ENCODE data around the gene MTCL3.
A peak's percentile ranks its signal among the peaks of the same experiment; 100 is the strongest.

The MTCL3 gene

DNA sequence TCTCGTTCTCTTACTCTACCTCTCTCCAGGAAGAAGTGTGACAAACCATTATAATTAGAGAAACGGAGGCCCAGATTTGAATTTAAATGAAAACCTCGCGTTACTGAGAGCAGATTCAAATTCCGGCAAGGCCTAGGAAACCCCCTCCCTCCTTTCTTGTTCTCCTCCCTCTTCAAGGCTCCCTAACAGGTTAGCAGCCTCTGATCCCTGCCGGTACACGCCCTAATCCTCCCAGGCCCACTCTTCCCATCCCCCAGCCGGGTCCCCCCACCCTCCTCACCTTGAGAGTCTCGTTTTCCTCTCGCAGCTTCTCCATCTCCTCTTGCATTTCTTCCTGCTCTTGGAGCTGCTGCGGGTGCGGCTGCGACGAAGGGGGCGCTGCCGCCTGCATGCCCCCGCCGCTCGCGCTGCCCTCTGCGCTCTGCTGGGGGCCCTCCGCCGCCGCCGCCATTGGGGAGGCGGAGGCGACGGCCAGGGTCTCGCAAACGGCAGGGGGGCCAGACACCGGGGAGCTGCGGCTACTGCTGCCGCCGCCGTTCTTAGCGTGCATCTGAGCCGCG is 3.8 kb downstream of the MTCL3 start:
- no peak for DNase-seq (ENCODE audit: low spot score)

DNA sequence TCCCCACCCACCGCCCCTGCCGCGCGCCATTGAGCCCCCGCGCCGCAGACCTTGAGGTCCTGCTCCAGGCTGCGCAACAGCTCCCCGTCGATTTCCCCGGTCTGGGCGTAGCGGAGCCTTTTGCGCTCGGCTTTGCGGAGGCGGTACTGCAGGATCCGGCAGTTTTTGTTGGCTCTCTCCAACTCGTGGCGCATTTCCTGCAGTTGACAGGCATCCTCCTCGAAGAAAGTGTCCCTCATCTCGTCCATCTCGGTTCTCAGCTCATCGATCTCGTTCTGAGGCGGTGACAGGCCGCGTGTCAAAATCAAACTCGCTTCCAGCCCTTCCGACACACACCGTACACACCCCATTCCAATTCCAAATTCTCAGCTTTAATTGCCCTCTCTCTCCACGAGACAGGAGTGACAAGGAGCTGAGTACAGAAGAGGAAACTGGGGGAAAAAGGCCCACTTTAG is 4.3 kb downstream of the MTCL3 start:
- no peak for DNase-seq (ENCODE audit: low spot score)

DNA sequence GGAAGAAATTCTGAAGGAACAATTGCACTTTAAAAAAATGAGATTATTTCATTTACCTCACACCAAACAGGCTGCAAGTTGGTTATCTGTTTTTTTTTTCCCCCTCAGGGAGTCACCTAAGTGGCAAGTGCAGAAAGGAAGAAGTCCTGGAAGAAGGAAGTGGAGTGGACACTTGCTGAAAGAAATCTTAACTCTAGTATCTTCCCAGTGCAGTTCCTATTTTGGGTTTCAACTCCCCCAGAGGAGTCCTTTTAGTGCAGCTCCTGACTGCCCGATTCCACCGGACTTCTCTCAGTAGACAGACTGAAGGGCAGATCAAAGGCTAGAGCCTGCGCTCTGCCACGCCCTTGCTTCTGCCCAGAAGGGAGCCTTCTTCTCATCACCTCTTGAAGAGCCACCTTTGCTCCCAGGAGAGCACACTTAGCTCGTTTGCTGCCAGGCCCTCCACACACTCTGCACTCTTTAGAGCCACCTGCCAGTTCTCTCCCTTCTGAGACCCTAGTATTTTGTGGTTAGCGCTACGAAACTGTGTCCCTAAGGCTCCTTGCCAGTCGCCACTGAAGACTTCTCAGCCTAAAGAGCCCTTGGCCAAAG is 4.9 kb downstream of the MTCL3 start:
- no peak for DNase-seq (ENCODE audit: low spot score)

DNA sequence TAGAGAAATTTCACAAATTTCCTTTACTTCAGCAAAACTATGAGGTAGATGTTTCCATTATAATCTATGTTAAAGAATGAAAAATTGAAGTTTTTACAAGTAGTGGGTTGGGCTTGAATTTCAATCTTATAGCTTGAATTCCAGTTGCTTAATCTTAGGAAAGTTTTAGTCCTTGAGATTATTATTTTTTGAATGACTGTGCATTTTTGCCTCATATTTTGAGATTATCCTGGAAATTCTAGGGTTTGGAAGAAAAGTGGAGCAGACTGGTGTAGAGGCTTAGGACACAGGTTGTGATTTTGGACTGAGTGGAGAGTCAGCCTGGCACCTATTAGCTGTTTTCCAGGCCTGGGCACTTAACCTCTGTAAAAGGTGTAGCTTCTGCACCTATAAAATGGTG is 5.7 kb downstream of the MTCL3 start:
- DNase-seq (ENCODE audit: low spot score): no peak

DNA sequence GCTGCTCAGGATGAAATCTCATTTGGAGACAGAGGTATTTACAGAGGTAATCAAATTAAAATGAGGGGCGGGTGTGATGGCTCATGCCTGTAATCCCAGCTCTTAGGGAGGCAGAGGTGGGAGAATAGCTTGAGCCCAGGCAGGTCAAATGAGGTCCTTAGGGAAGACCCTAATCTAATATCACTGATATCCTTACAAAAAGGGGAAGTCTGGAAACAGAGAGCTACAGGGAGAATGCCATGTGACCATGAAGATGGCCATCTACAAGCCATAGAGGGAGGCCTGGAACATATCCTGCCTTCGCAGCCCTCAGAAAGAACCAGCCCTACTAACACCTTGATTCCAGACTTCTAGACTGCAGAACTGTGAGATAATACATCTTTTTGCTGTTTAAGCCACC is 8.3 kb downstream of the MTCL3 start:
- DNase-seq (ENCODE audit: low spot score): no peak

DNA sequence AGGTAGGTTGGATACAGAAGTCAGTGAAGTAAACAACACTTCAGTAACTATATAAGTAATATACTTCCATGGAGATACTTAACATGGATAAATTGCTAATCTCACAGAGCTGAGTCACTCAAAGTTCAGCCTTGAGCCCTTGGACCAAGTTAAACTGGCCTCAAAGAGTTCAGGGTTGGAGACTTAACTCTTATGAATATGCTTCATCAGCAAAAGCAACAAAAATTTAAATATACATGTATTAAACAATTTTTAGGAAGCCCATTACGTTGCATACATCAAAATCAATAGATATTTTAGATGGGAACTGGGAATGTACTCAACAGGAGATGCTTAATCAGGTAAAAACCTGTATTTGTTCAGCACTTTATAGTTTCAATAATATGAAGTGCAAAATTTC is 12.2 kb downstream of the MTCL3 start:
- no peak for DNase-seq (ENCODE audit: low spot score)

DNA sequence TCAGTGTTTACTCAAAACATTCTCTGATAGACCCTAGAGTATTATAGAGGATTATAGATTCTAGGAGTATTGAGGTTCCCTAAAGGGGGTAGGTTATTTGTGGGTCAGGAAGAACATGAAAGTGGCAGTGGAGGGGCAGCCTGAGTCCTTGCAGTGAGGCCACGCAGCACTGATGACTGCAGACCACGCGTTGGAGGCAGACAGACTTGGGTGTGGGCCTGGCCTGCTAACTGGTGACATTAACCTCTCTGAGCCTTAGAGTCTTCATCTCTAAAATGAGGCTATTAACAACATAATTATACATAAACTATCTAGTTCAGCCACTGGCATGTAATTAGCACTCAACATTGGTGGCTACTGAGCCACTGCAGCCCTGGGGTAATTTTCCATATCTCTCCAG is 16.1 kb downstream of the MTCL3 start:
- DNase-seq (ENCODE audit: low spot score): no peak

DNA sequence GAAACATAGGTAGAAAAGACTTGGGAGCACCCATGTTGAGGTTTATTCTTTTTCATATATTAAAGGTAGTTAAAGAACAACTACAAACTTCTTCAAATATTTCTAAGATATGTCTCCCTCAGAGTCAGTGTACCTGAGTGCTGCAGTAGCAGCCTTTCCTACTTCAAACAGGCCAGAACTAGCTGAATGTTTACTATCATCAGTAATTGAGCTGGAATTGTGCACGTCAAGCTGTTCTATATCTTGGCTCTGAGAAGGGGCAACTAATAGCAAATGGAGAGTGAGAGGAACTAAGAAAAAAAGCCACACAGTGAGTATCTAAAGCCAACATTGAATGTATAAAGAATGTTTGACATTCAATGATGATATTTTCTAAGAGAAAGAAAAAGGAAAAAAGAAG is 21.7 kb downstream of the MTCL3 start:
- no peak for DNase-seq (ENCODE audit: low spot score)

DNA sequence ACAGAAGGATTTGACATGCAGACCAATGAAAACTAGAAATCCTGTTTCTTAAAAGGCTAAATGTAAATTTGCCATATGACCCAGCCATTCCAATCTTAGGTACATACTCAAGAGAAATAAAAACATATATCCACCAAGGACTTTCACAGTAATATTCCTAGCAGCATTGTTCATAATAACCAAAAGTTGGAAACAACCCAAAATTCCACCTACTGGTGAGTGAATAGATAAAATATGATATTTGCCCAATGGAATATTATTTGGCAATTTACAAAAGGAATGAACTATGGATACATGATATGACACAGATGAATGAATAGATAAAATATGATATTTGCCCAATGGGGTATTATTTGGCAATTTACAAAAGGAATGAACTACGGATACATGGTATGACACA is 22.7 kb downstream of the MTCL3 start:
- DNase-seq (ENCODE audit: low spot score): no peak

DNA sequence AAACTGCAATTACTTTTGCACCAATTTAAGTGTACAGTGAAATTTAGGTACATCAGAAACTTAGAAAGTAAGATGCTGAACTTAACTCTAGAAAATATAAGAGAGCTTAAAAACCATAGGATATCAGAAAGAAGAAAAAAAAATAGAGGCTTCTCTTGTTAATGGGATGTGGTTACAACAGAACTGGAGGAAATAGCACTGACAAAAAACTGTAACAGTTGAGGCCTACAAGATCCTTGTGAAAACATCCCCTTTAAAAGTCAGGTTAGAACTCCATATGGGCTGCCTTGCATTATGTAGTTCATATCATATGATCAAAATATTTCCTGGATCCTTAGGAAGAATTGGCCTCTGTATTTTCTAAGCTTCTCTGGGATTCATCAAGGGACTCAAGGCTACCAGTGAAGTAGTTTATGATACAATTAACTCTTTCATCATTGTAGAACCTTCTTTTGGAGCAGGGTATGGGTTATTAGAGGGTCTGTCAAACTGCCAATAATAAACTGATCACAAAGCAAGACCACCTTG is 24.8 kb downstream of the MTCL3 start:
- no peak for DNase-seq (ENCODE audit: low spot score)

DNA sequence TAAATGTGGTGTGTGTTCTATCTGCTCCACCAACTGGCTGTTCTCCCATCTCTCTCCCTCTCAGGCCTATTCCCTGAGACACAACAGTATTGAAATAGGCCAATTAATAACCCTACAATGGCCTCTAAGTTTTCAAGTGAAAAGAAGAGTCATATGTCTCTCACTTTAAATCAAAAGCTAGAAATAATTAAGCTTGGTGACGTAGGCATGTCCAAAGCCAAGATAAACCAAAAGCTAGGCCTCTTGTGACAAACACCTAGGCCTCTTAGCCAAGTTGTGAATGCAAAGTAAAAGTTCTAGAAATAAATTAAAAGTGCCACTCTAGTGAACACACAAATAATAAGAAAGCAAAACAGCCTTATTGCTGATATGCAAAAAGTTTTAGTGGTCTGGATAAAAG is 29.9 kb downstream of the MTCL3 start:
- no peak for DNase-seq (ENCODE audit: low spot score)

DNA sequence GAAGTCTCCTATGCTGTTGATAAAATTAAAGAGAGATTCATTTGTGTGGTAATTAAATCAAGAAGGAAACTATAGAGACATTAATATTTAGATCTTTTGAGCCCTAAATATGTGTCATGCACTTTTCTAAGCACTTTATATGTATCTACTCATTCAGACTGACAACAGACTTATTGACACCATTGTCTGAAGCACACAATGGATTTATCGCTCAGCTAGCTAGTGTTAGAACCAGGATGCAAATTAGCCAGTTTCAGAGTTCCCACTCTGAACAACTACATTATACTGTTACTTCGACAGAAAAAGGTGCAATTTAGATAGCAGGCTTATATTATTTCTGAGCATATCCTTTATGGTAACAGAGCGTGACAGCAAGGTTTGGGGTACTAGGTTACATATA is 32.2 kb downstream of the MTCL3 start:
- DNase-seq (ENCODE audit: low spot score): no peak

DNA sequence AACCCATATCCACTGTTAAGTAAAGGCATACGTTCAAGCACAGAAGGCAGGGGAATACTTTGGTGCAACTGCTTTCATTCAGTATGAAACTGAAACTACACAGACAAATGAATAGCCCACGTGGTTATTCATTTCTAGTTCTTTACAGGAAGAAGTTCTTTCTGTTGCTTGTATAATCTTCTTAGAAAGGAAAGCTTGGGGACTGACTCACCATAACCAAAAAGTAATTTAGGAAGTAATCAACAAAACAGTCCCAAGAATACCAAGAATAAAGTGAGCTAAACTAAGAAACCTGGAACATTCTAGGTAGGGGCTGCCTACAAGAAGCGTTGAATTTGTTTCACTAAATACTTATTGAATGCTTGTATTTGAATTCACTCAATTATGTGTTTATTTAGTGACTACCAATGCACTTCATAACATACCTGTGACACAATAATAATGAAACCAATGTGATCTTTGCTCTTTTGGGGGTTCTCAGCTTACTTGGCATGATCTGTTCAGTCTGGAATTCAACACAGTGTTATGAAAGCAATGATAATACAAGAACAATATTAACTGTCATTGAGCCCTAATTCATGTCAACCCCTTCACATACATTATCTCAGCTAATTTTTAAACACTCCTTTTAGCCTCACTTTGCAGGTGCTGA is 34.8 kb downstream of the MTCL3 start:
- DNase-seq (ENCODE audit: low spot score): peak; percentile 22

DNA sequence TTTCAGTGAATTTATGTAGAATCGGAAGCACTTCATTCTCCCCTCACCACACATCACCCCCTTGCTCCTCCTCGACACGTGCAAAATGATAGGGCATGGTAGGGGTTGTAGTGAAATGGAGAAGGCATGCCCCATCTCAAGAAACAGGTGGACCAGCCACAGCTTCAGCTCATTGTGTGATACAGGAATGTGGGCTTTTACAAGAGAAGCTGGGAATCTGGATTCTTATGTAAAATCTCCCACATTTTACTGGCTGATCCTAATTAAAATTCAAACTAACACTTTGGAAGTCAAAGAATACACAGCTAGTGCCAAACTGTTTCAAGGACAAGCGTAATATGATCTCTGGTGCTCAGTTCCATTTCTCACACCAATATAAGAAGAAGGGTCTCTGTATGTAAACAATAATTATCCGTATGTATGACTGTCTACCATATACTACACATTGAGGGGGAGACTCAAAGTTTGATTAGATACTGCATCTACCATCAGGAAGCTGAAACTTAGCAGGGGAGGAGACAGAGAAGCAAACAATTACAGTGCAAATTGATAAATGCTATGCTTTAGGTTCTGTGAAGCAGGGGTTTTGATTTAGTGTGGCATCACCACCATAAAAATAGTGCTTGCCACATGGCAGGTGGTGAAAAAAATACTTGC is 35.6 kb downstream of the MTCL3 start:
- DNase-seq (ENCODE audit: low spot score): no peak

DNA sequence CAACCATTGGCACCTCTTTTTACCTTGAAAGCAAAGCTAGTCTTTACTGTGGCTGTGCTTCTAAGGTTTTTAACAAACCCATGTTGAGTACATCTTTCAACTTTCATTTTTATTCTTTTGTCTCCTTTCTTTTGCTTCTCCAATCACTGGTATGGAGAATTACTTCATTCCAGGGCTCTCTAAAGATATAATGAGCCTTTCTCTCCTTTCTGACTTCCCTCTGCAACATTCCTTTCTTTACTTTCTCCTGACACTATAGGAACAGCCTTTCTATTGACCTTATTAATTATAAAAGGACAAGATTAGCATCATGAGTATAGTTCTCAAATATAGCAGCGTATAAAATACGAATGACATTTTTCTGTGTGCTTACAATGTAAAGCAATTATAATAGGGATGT is 36.8 kb downstream of the MTCL3 start:
- DNase-seq (ENCODE audit: low spot score): no peak

DNA sequence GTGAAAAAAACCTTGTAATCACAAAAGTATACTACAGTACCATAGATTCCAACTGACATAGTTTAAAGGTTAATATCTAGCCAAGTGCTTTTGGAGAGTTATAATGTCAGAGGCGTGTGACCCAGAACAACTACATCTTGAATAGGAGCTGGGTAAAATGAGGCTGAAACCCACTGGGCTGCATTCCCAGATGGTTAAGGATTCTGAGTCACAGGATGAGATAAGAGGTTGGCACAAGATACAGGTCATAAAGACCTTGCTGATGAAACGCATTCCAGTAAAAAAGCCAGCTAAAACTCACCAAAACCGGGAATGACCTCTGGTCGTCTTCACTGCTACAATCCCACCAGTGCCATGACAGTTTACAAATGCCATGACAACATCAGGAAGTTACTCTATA is 37.5 kb downstream of the MTCL3 start:
- no peak for DNase-seq (ENCODE audit: low spot score)

DNA sequence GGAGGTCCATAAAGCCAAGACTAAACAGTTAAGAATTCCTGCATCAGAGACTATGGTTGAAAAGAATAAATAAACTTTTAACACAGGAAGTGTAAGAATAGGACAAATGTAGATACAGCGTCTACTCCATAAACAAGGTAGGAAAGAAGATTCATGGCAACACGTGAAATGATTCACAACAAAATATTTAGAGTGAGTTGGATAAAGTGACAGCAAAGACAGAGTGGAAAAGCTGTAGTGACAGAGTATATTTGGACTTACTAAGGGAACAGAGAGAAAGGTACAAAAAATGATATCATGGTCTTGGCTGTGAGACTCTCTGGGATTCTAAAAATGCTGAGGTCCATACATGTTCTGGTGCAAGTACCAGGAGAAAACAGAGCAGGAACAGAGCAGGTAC is 38.0 kb downstream of the MTCL3 start:
- DNase-seq (ENCODE audit: low spot score): no peak

DNA sequence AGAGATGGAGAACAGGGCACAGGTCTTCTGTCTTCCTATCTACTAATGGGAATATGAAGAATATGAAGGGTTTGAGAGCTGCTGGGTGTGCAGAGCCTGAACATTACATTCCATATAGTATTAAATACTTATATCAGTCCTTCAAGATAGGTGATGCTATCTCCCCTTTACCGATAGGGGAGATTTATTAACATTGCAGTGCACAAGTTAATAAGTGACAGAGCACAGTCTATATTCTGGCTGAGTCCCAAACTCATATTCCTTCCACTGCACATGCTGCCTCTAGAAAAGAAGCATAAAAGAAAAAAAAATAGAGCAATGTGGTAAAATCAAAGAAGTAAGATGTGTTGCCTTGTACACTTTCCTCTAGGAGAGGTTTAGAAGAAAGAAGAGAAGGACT is 41.5 kb downstream of the MTCL3 start:
- DNase-seq (ENCODE audit: low spot score): no peak

DNA sequence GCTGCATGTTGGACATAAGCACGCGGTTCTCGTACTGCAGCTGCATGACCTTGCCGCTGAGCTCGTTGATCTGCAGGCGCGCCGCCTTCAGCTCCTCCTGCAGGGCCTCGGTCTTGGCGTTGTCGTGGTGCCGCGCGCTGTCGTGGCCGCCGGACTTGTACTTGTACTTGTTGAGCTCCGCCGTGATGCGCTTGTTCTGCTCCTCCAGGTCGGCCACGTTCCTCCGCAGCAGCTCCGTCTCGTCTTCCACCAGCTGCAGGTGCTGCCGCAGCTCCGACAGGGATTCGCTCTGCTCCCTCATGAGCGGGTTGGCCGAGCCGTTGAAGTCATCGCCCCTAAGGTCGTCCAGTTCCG is 43.3 kb downstream of the MTCL3 start:
- DNase-seq (ENCODE audit: low spot score): no peak

DNA sequence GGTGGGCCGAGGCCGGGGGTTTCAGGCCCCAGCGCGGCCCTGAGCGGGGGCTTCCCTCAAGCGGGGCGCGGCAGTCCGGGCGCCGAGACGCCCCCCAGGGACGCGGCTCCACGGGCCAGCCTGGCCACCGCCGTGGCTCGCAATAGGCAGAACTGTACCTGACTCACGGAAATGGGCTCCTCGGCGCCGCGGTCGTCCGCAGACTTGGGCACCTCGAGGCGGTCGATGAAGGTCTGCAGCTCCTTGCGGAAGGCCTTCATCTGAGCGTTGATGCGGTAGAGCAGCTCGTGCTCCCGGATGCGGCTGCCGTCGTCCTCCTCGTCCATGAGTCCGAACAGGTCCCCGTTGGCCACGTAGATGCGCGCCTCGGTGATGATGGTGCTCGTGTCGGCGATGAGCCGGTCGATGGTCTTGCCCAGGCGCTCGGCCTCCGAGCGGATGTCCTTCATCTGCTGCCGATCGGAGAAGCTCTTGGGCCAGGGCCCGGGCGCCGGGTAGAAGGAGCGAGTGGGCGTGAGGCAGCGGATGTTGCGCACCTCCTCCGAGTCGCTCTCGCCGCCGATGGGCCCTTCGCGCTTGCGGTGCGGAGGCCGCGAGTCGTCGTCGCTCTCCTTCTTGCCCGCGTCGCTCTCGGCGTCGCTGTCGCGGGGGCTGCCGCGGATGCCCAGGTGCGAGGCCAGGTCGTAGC is 43.9 kb downstream of the MTCL3 start:
- DNase-seq (ENCODE audit: low spot score): no peak

DNA sequence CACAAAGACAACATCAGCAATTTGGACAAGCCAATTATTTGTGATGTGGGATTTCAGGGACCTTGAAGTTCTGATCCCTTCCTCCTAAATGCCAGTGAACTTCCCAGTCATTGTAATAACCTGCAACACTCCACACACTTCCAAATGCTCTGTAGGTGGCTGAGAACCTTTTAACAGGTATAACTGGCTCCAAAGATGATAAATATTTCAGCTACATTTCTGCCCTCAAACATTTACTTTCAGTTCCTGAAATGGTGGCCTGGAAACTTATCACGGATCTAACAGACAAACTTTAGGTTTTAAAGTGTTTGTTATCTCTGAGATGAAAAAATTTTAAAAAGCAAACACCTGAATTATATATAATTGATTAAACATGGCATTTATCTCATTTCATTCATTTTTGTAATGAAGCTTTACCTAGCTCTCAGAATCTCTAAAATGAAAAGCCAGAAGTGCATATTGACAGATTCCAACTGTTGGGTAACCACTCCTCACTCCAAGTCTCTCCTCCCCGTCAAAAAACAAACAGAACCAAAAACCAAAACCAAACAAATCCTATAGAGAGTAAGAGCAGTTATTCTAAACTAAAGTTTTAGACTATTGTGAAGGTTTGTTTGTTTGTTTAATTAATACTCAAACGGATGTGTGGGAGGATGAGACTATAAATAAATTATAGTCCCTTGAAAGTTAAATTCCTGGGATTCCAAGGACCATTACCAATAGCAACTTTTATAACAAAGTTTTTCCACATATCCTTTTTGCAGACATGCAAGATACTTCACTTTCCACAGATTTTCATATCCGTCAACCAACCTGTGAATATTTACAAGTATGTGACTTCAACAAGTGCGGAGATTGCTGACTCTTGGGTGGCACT is 47.5 kb downstream of the MTCL3 start:
- no peak for DNase-seq (ENCODE audit: low spot score)
